Neural cell (in vitro differentiated cells): Measurements from ENCODE around the gene PDCD1LG2. TPM values are rescaled to one million over a fixed set of nuclear protein-coding genes. Genes with fewer than 3 reads are reported as not detected.
"Not testable (repeated sequence)": the region's sequence is repeated elsewhere in the genome, so short reads cannot be mapped to it uniquely, and the experiment has no call there.

Experiments
- H2AFZ ChIP-seq: fragments of 200-600, 300-800 bp; sonication (generic), shearing (Covaris generic); 2 replicates; pipeline ENCODE4 v1.6.0; 2014; ENCODE audit warnings: low read depth, mild to moderate bottlenecking, antibody characterized with exemption, low read length, moderate library complexity
- H3F3A ChIP-seq: fragments of 200-600 bp; shearing (Covaris generic); 2 replicates; pipeline ENCODE4 v1.6.1; 2016; ENCODE audit warnings: mild to moderate bottlenecking, moderate library complexity, mixed read lengths, antibody characterized with exemption, low read length; ENCODE audit not compliant: insufficient read depth, poor library complexity, severe bottlenecking
- H3K27ac ChIP-seq: fragments of 200-600, 300-800 bp; sonication (generic), shearing (Covaris generic); 2 replicates; pipeline ENCODE4 v1.5.1; 2014; ENCODE audit warnings: mild to moderate bottlenecking, low read length, moderate library complexity
- H3K27me3 ChIP-seq: fragments of 300-800, 200-600 bp; sonication (generic), shearing (Covaris generic); 2 replicates; pipeline ENCODE4 v1.6.0; 2014; ENCODE audit warnings: mild to moderate bottlenecking, low read depth, low read length, moderate library complexity; ENCODE audit not compliant: insufficient read depth
- H3K36me3 ChIP-seq: fragments of 300-800, 200-600 bp; sonication (generic), shearing (Covaris generic); 2 replicates; pipeline ENCODE4 v1.5.1; 2014; ENCODE audit warnings: mild to moderate bottlenecking, antibody characterized with exemption, low read length, moderate library complexity; ENCODE audit not compliant: insufficient read depth
- H3K4me2 ChIP-seq: fragments of 300-800, 200-600 bp; sonication (generic), shearing (Covaris generic); 2 replicates; pipeline ENCODE4 v1.6.0; 2014; ENCODE audit warnings: mild to moderate bottlenecking, low read length
- H3K4me3 ChIP-seq: fragments of 300-800, 200-600 bp; sonication (generic), shearing (Covaris generic); 2 replicates; pipeline ENCODE4 v1.5.1; 2014; ENCODE audit warnings: mild to moderate bottlenecking, low read length, moderate library complexity
- H3K79me2 ChIP-seq: fragments of 200-600 bp; shearing (Covaris generic); replicated peaks from 2 replicates; pipeline ENCODE4 v1.6.0; 2014; ENCODE audit warnings: mild to moderate bottlenecking, low read length, moderate library complexity; ENCODE audit not compliant: insufficient read depth
- H3K9ac ChIP-seq: fragments of 300-800, 200-600 bp; sonication (generic), shearing (Covaris generic); 2 replicates; pipeline ENCODE4 v1.6.1; 2016; ENCODE audit warnings: mild to moderate bottlenecking, low read length, mixed read lengths
- H3K9me2 ChIP-seq: fragments of 200-600 bp; shearing (Covaris generic); 2 replicates; pipeline ENCODE4 v1.6.1; 2016; ENCODE audit warnings: mild to moderate bottlenecking, low read length, mixed read lengths; ENCODE audit not compliant: insufficient read depth
- H3K9me3 ChIP-seq: fragments of 200-600, 300-800 bp; sonication (generic), shearing (Covaris generic); 2 replicates; pipeline ENCODE4 v1.6.1; 2016; ENCODE audit warnings: mild to moderate bottlenecking, mixed run types, low read length, moderate library complexity, mixed read lengths
- H4K20me1 ChIP-seq: fragments of 200-600 bp; shearing (Covaris generic); 2 replicates; pipeline ENCODE4 v1.6.1; 2016; ENCODE audit warnings: mild to moderate bottlenecking, mixed run types; ENCODE audit not compliant: insufficient read depth
- CTCF ChIP-seq: fragments of 450-650 bp; IDR thresholded peaks from 2 replicates; pipeline ENCODE4 v1.5.1; 2014; ENCODE audit warnings: antibody characterized with exemption, mild to moderate bottlenecking, moderate library complexity; ENCODE audit not compliant: poor library complexity, severe bottlenecking
- EP300 ChIP-seq: fragments of 450-650 bp; conservative IDR thresholded peaks from 2 replicates; pipeline ENCODE4 v1.6.1; 2014; ENCODE audit warnings: antibody characterized with exemption, mild to moderate bottlenecking, moderate library complexity; ENCODE audit not compliant: poor library complexity, severe bottlenecking
- EZH2 ChIP-seq: fragments of 200-600, 300-800 bp; shearing (Covaris generic), sonication (generic); IDR thresholded peaks from 2 replicates; pipeline ENCODE4 v1.6.1; 2014; ENCODE audit warnings: antibody characterized with exemption, low read length, borderline replicate concordance, mild to moderate bottlenecking; ENCODE audit not compliant: insufficient read depth, poor library complexity, severe bottlenecking
- MXI1 ChIP-seq: fragments of 450-650 bp; conservative IDR thresholded peaks from 2 replicates; pipeline ENCODE4 v1.6.1; 2014; ENCODE audit warnings: antibody characterized with exemption, mild to moderate bottlenecking; ENCODE audit not compliant: poor library complexity, severe bottlenecking
- POLR2AphosphoS5 ChIP-seq: IDR thresholded peaks from 2 replicates; pipeline ENCODE4 v1.6.1; 2012
- RAD21 ChIP-seq: fragments of 450-650 bp; conservative IDR thresholded peaks from 2 replicates; pipeline ENCODE4 v1.6.1; 2014; ENCODE audit warnings: antibody characterized with exemption, mild to moderate bottlenecking, moderate library complexity
- REST ChIP-seq: IDR thresholded peaks from 2 replicates; pipeline ENCODE4 v1.6.1; 2012; ENCODE audit warnings: borderline replicate concordance
- SMC3 ChIP-seq: fragments of 450-650 bp; conservative IDR thresholded peaks from 2 replicates; pipeline ENCODE4 v1.6.1; 2014; ENCODE audit warnings: antibody characterized with exemption, mild to moderate bottlenecking, moderate library complexity; ENCODE audit not compliant: poor library complexity
- TAF1 ChIP-seq: IDR thresholded peaks from 2 replicates; pipeline ENCODE4 v1.6.1; 2012; ENCODE audit warnings: low read depth
- polyA plus RNA-seq: library from polyadenylated mRNA; depleted of rRNA; stranded (reverse); fragments of >200 nt; gene quantifications from 2 replicates; pipeline ENCODE4 v1.2.3, GENCODE V29; 2014

PDCD1LG2 gene
- polyA plus RNA-seq, 1 donor from 2014 or later = not detected

- H3K36me3 ChIP-seq = no peaks in the 10 kb centered on the region
- no peak overlapping the region for H3K4me2 ChIP-seq
- H3K9ac ChIP-seq = no peak overlapping the region
- no peak overlapping the region for H2AFZ ChIP-seq
- no peaks in the 10 kb centered on the region for H3K79me2 ChIP-seq
- no peaks in the 10 kb centered on the region for H4K20me1 ChIP-seq
- no peaks in the 10 kb centered on the region for H3K9me3 ChIP-seq
- no peak overlapping the region for H3K4me3 ChIP-seq
- TF ChIP-seq TAF1 (no peak), EP300 (no peak), MXI1 (no peak), RAD21 (no peak), EZH2 (no peak), REST (no peak), SMC3 (no peak), CTCF (no peak), POLR2AphosphoS5 (no peak)
- H3K27me3 ChIP-seq = no peaks in the 10 kb centered on the region
- H3K9me2 ChIP-seq = no peaks in the 10 kb centered on the region
- H3F3A ChIP-seq = no peaks in the 10 kb centered on the region
- no peak overlapping the region for H3K27ac ChIP-seq
Measured at GRCh38 chr9:5470816-5471215, 39.5 kb upstream of the PDCD1LG2 start.

- H3K4me3 ChIP-seq, H3F3A ChIP-seq, H4K20me1 ChIP-seq, H3K27me3 ChIP-seq, H3K9me2 ChIP-seq, H3K79me2 ChIP-seq, H3K36me3 ChIP-seq, H3K9me3 ChIP-seq, H3K27ac ChIP-seq, H3K4me2 ChIP-seq, H2AFZ ChIP-seq, H3K9ac ChIP-seq: not testable (repeated sequence)
Measured at GRCh38 chr9:5475611-5476010, 34.7 kb upstream of the PDCD1LG2 start.

- Histone ChIP-seq H4K20me1 (no peaks in the 10 kb centered on the region), H3K9me2 (no peaks in the 10 kb centered on the region), H3K27me3 (no peaks in the 10 kb centered on the region), H3K27ac (no peak overlapping the region), H2AFZ (no peak overlapping the region), H3K79me2 (no peaks in the 10 kb centered on the region), H3K9me3 (no peaks in the 10 kb centered on the region), H3K36me3 (no peaks in the 10 kb centered on the region), H3F3A (no peaks in the 10 kb centered on the region), H3K4me3 (no peak overlapping the region), H3K4me2 (no peak overlapping the region), H3K9ac (no peak overlapping the region)
- TF ChIP-seq REST (no peak), EP300 (no peak), SMC3 (no peak), TAF1 (no peak), EZH2 (no peak), CTCF (no peak), MXI1 (no peak), RAD21 (no peak), POLR2AphosphoS5 (no peak)
Measured at GRCh38 chr9:5478206-5478605, 32.1 kb upstream of the PDCD1LG2 start.
